H7 (cell line): ENCODE measurements around the gene HMGN1. TPM values are rescaled to one million over a fixed set of nuclear protein-coding genes. Genes with fewer than 3 reads are reported as not detected.

ENCODE experiments used
- DNase-seq: peaks from one replicate; pipeline ENCODE4 v3.0.0; 2012
- H3K27me3 ChIP-seq: 2 replicates; pipeline ENCODE4 v1.6.0; 2011; ENCODE audit warnings: mild to moderate bottlenecking, low read length; ENCODE audit not compliant: control insufficient read depth, insufficient read depth
- H3K36me3 ChIP-seq: replicated peaks from 2 replicates; pipeline ENCODE4 v1.5.1; 2011; ENCODE audit warnings: low read length; ENCODE audit not compliant: control insufficient read depth, insufficient read depth
- H3K4me3 ChIP-seq: 2 replicates; pipeline ENCODE4 v1.5.1; 2011; ENCODE audit warnings: low read depth, mild to moderate bottlenecking, control low read depth, low read length, moderate library complexity; ENCODE audit not compliant: insufficient read depth
- total RNA-seq: library from RNA; depleted of rRNA; stranded (reverse); fragments of >200 nt; shearing (Covaris generic); gene quantifications from 2 replicates; pipeline ENCODE4 v1.2.3, GENCODE V29; 2014

Gene HMGN1
- total RNA-seq, 1 experiment from 2014 or later: 310 TPM

GRCh38 chr21:39350094-39351005, 1.5 kb upstream of the HMGN1 start:
- no peak for DNase-seq
- Histone ChIP-seq H3K4me3 (peak overlapping the region; percentile 71), H3K27me3 (no peaks in the 10 kb centered on the region), H3K36me3 (peaks cover 7% of the 10 kb centered on the region)

GRCh38 chr21:39349211-39350093, 564 bp upstream of the HMGN1 start:
- Histone ChIP-seq H3K36me3 (peaks cover 9% of the 10 kb centered on the region), H3K27me3 (no peaks in the 10 kb centered on the region), H3K4me3 (peak overlapping the region; percentile 71)
- peak; percentile 98 for DNase-seq

- DNase-seq: no peak
These were observed 891 bp downstream of the HMGN1 start for GRCh38 chr21:39348040-39348354.

GRCh38 chr21:39347537-39347936, 1.4 kb downstream of the HMGN1 start:
- H3K36me3 ChIP-seq: peaks cover 18% of the 10 kb centered on the region

More at GRCh38 chr21:39348040-39348354, 891 bp downstream of the HMGN1 start:
- H3K36me3 ChIP-seq: peaks cover 17% of the 10 kb centered on the region
- H3K27me3 ChIP-seq: no peaks in the 10 kb centered on the region
- peak overlapping the region; percentile 98 for H3K4me3 ChIP-seq

GRCh38 chr21:39346671-39347331, 2.1 kb downstream of the HMGN1 start:
- no peaks in the 10 kb centered on the region for H3K27me3 ChIP-seq
- H3K36me3 ChIP-seq: peaks cover 18% of the 10 kb centered on the region
- no peak for DNase-seq
- H3K4me3 ChIP-seq: no peak overlapping the region; the same call in 1 of the 2 replicates

More at GRCh38 chr21:39347537-39347936, 1.4 kb downstream of the HMGN1 start:
- no peak for DNase-seq
- Histone ChIP-seq H3K4me3 (peak overlapping the region; percentile 98), H3K27me3 (no peaks in the 10 kb centered on the region)

GRCh38 chr21:39346206-39346605, 2.7 kb downstream of the HMGN1 start:
- Histone ChIP-seq H3K27me3 (no peaks in the 10 kb centered on the region), H3K4me3 (no peak overlapping the region), H3K36me3 (peaks cover 19% of the 10 kb centered on the region)
- DNase-seq: no peak

GRCh38 chr21:39345440-39345839, 3.4 kb downstream of the HMGN1 start:
- Histone ChIP-seq H3K36me3 (peaks cover 19% of the 10 kb centered on the region), H3K4me3 (no peak overlapping the region), H3K27me3 (no peaks in the 10 kb centered on the region)
- DNase-seq: no peak

GRCh38 chr21:39344848-39345247, 4.0 kb downstream of the HMGN1 start:
- peaks cover 19% of the 10 kb centered on the region for H3K36me3 ChIP-seq
- no peaks in the 10 kb centered on the region for H3K27me3 ChIP-seq
- H3K4me3 ChIP-seq: no peak overlapping the region
- DNase-seq: no peak

GRCh38 chr21:39341249-39341923, 7.5 kb downstream of the HMGN1 start:
- H3K27me3 ChIP-seq: no peaks in the 10 kb centered on the region
- no peak for DNase-seq
- peaks cover 13% of the 10 kb centered on the region for H3K36me3 ChIP-seq
- no peak overlapping the region for H3K4me3 ChIP-seq

GRCh38 chr21:39340687-39341086, 8.2 kb downstream of the HMGN1 start:
- DNase-seq: no peak
- Histone ChIP-seq H3K4me3 (no peak overlapping the region), H3K36me3 (peaks cover 11% of the 10 kb centered on the region), H3K27me3 (no peaks in the 10 kb centered on the region)

GRCh38 chr21:39339231-39339630, 9.7 kb downstream of the HMGN1 start:
- no peak for DNase-seq
- H3K27me3 ChIP-seq: no peaks in the 10 kb centered on the region
- no peak overlapping the region for H3K4me3 ChIP-seq
- H3K36me3 ChIP-seq: peaks cover 9% of the 10 kb centered on the region

GRCh38 chr21:39336457-39337008, 12.4 kb downstream of the HMGN1 start:
- Histone ChIP-seq H3K4me3 (no peak overlapping the region), H3K36me3 (no peaks in the 10 kb centered on the region), H3K27me3 (no peaks in the 10 kb centered on the region)
- DNase-seq: peak; percentile 31

GRCh38 chr21:39334611-39335010, 14.3 kb downstream of the HMGN1 start:
- no peak overlapping the region for H3K4me3 ChIP-seq
- DNase-seq: no peak
- H3K36me3 ChIP-seq: no peaks in the 10 kb centered on the region
- no peaks in the 10 kb centered on the region for H3K27me3 ChIP-seq

- H3K36me3 ChIP-seq: no peaks in the 10 kb centered on the region
- peak; percentile 43 for DNase-seq
- H3K4me3 ChIP-seq: no peak overlapping the region
- H3K27me3 ChIP-seq: no peaks in the 10 kb centered on the region
These were observed 16.7 kb downstream of the HMGN1 start for GRCh38 chr21:39332175-39332574.
